IMR-90 (cell line): Measurements from ENCODE around the gene ID2.

Source experiments
- CTCF ChIP-seq: conservative IDR thresholded peaks from 2 replicates; pipeline ENCODE4 v1.5.1; 2012; ENCODE audit warnings: mild to moderate bottlenecking, low read depth, low read length, improper control_type of control experiment
- ELK1 ChIP-seq: fragments of 150-350 bp; IDR thresholded peaks from 2 replicates; pipeline ENCODE4 v1.6.1; 2016; ENCODE audit warnings: low read depth, mild to moderate bottlenecking, low read length, moderate library complexity, borderline replicate concordance
- RAD21 ChIP-seq: IDR thresholded peaks from 2 replicates; pipeline ENCODE4 v1.6.1; 2012; ENCODE audit warnings: low read length, improper control_type of control experiment
- USF2 ChIP-seq: fragments of 150-350 bp; IDR thresholded peaks from 2 replicates; pipeline ENCODE4 v1.6.1; 2017; ENCODE audit warnings: mild to moderate bottlenecking, antibody characterized with exemption, low read length, low read depth

DNA sequence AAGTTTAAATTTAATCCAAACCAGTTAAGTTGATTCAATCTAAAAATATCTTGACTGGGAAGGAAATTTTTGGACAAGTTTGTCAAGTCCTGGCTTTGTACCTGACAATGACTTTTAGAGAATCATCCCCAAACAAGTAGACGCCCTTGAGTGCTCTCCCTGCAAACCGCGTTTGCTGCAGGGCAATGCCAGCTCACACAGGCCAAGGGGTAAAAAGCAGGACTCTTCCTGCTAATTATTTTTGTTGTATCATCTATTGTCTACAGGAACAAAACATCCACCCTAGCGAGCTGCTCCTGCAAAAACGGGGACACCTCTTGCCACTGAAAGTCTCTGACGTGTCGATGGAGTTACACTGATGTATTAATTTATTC, 10.9 kb downstream of the ID2 start:
- no peak for TF ChIP-seq ELK1
- TF ChIP-seq USF2: no peak
- no peak for TF ChIP-seq RAD21
- TF ChIP-seq CTCF: no peak
